IMR-90 (cell line): ENCODE data around the gene TTLL4. TPM values are rescaled to one million over a fixed set of nuclear protein-coding genes. Genes with fewer than 3 reads are reported as not detected.

Experiments used
- ATAC-seq: fragments of 200-7000 bp; cut with Tn5 transposase; 2 replicates; pipeline ENCODE4 v1.9.1; 2020; ENCODE audit warnings: low read depth, mild to moderate bottlenecking, moderate library complexity
- BruUV-seq: library from RNA; stranded (reverse); fragments of 400-500 nt; replicated peaks from 2 replicates; lab custom pipeline; 2021; lab: Mats Ljungman, UMichigan
- CTCF ChIA-PET: fragments of 300-600 bp; formaldehyde crosslinking; extraction: SDS; loops from one replicate; lab custom pipeline; 2021; ENCODE audit warnings: antibody characterized with exemption; lab: Yijun Ruan, JAX
- POLR2A ChIA-PET: fragments of 300-600 bp; sonication (Branson Sonifier 250); formaldehyde crosslinking; loops from one replicate; lab custom pipeline; 2022; ENCODE audit warnings: antibody characterized with exemption; ENCODE audit not compliant: unreplicated experiment; lab: Charles Lee
- DNase-seq: peaks from one replicate; pipeline ENCODE4 v3.0.0; 2013
- H2AFZ ChIP-seq: replicated peaks from 2 replicates; pipeline ENCODE3; 2013; ENCODE audit warnings: low read length, mild to moderate bottlenecking; ENCODE audit not compliant: poor library complexity
- H2AK5ac ChIP-seq: 2 replicates; pipeline ENCODE4 v1.6.1; 2013; ENCODE audit warnings: low read depth, low read length, inconsistent platforms
- H2AK9ac ChIP-seq: replicated peaks from 2 replicates; pipeline ENCODE3; 2013; ENCODE audit warnings: mild to moderate bottlenecking, low read depth, low read length, moderate library complexity; ENCODE audit not compliant: poor library complexity
- H2BK120ac ChIP-seq: 2 replicates; pipeline ENCODE4 v1.6.1; 2013; ENCODE audit warnings: low read depth, low read length, inconsistent platforms
- H2BK15ac ChIP-seq: 3 replicates; pipeline ENCODE4 v1.6.1; 2013; ENCODE audit warnings: low read depth, low read length, inconsistent platforms
- H2BK20ac ChIP-seq: 2 replicates; pipeline ENCODE4 v1.6.1; 2013; ENCODE audit warnings: low read depth, mild to moderate bottlenecking, inconsistent platforms, low read length, moderate library complexity
- H2BK5ac ChIP-seq: 2 replicates; pipeline ENCODE4 v1.6.1; 2013; ENCODE audit warnings: mild to moderate bottlenecking, low read depth, low read length, inconsistent platforms; ENCODE audit not compliant: poor library complexity, severe bottlenecking
- H3K14ac ChIP-seq: replicated peaks from 2 replicates; pipeline ENCODE4 v1.6.1; 2013; ENCODE audit warnings: low read depth, low read length, inconsistent platforms
- H3K18ac ChIP-seq: 2 replicates; pipeline ENCODE4 v1.6.1; 2013; ENCODE audit warnings: low read depth, low read length, control low read depth
- H3K23ac ChIP-seq: 2 replicates; pipeline ENCODE4 v1.6.1; 2013; ENCODE audit warnings: low read depth, low read length, inconsistent platforms
- H3K27ac ChIP-seq: 2 replicates; pipeline ENCODE4 v1.5.1; 2013; ENCODE audit warnings: mild to moderate bottlenecking, control low read depth, low read length; ENCODE audit not compliant: insufficient read depth
- H3K27me3 ChIP-seq: 2 replicates; pipeline ENCODE4 v1.6.1; 2013; ENCODE audit warnings: low read length; ENCODE audit not compliant: control insufficient read depth, insufficient read depth
- H3K36me3 ChIP-seq: 2 replicates; pipeline ENCODE4 v1.6.1; 2013; ENCODE audit warnings: low read length, mixed read lengths; ENCODE audit not compliant: control insufficient read depth, insufficient read depth
- H3K4ac ChIP-seq: 2 replicates; pipeline ENCODE4 v1.6.1; 2013; ENCODE audit warnings: low read depth, low read length, inconsistent platforms
- H3K4me1 ChIP-seq: 2 replicates; pipeline ENCODE4 v1.6.1; 2013; ENCODE audit warnings: low read length, mixed read lengths; ENCODE audit not compliant: control insufficient read depth, insufficient read depth
- H3K4me2 ChIP-seq: 2 replicates; pipeline ENCODE4 v1.6.1; 2013; ENCODE audit warnings: low read depth, mild to moderate bottlenecking, control low read depth, low read length, moderate library complexity
- H3K4me3 ChIP-seq: 2 replicates; pipeline ENCODE4 v1.5.1; 2013; ENCODE audit warnings: low read depth, mild to moderate bottlenecking, control low read depth, low read length, moderate library complexity; ENCODE audit not compliant: insufficient read depth
- H3K56ac ChIP-seq: 2 replicates; pipeline ENCODE4 v1.6.1; 2013; ENCODE audit warnings: low read length, inconsistent platforms; ENCODE audit not compliant: insufficient read depth; ENCODE audit errors: extremely low read depth
- H3K79me1 ChIP-seq, 2 experiments: 2 replicates each; pipeline ENCODE4 v1.6.1; 2013; ENCODE audit warnings: low read length in 2 of 2, inconsistent platforms in 1 of 2, low read depth in 1 of 2
- H3K9ac ChIP-seq: 2 replicates; pipeline ENCODE4 v1.6.1; 2013; ENCODE audit warnings: low read depth, low read length, control low read depth
- H3K9me1 ChIP-seq: 2 replicates; pipeline ENCODE4 v1.6.1; 2013; ENCODE audit warnings: low read length, inconsistent platforms; ENCODE audit not compliant: insufficient read depth
- H3K9me3 ChIP-seq: 2 replicates; pipeline ENCODE4 v1.6.1; 2013; ENCODE audit warnings: low read length; ENCODE audit not compliant: control insufficient read depth, insufficient read depth
- H4K20me1 ChIP-seq: 2 replicates; pipeline ENCODE4 v1.6.1; 2013; ENCODE audit warnings: low read length, inconsistent platforms; ENCODE audit not compliant: insufficient read depth
- H4K5ac ChIP-seq: 2 replicates; pipeline ENCODE4 v1.6.1; 2013; ENCODE audit warnings: mild to moderate bottlenecking, low read depth, low read length, control low read depth
- H4K8ac ChIP-seq, 2 experiments: 2 replicates each; pipeline ENCODE4 v1.6.1; 2013; ENCODE audit warnings: low read depth in 2 of 2, low read length in 2 of 2, control low read depth in 1 of 2, inconsistent platforms in 1 of 2
- H4K91ac ChIP-seq: 2 replicates; pipeline ENCODE4 v1.6.1; 2013; ENCODE audit warnings: low read depth, low read length, inconsistent platforms; ENCODE audit not compliant: insufficient read depth
- CHD1 ChIP-seq: IDR thresholded peaks from 2 replicates; pipeline ENCODE4 v1.6.1; 2012; ENCODE audit warnings: low read depth, low read length, improper control_type of control experiment
- MAFK ChIP-seq: IDR thresholded peaks from 2 replicates; pipeline ENCODE4 v1.6.1; 2012; ENCODE audit warnings: low read depth, low read length, improper control_type of control experiment
- MXI1 ChIP-seq: IDR thresholded peaks from 2 replicates; pipeline ENCODE4 v1.6.1; 2012; ENCODE audit warnings: low read depth, mild to moderate bottlenecking, low read length, moderate library complexity, borderline replicate concordance
- NFE2L2 ChIP-seq: fragments of 150-350 bp; IDR thresholded peaks from 2 replicates; pipeline ENCODE4 v1.6.1; 2016; ENCODE audit warnings: low read depth, mild to moderate bottlenecking, low read length
- RAD21 ChIP-seq: IDR thresholded peaks from 2 replicates; pipeline ENCODE4 v1.6.1; 2012; ENCODE audit warnings: low read length, improper control_type of control experiment
- RCOR1 ChIP-seq: IDR thresholded peaks from 2 replicates; pipeline ENCODE4 v1.6.1; 2012; ENCODE audit warnings: mild to moderate bottlenecking, low read length, improper control_type of control experiment; ENCODE audit not compliant: insufficient replicate concordance
- RFX5 ChIP-seq: IDR thresholded peaks from 2 replicates; pipeline ENCODE4 v1.8.0; 2012; ENCODE audit warnings: low read depth, mild to moderate bottlenecking, low read length, moderate library complexity
- SMC3 ChIP-seq: fragments of 150-350 bp; IDR thresholded peaks from 2 replicates; pipeline ENCODE4 v1.6.1; 2016; ENCODE audit warnings: low read depth, mild to moderate bottlenecking, antibody characterized with exemption, low read length, moderate library complexity
- WGBS, 2 experiments: methylation state at CpG; one replicate each; pipeline versions ENCODE4 v1.1.5 to v1.1.7; 2013; ENCODE audit warnings: missing lambda C conversion rate in 2 of 2; ENCODE audit not compliant: insufficient read length in 1 of 2; ENCODE audit errors: extremely low coverage in 2 of 2; 5-methylcytosine and 5-hydroxymethylcytosine counted together
- dilution Hi-C: fragments of 300-500 bp; cut with HindIII; formaldehyde crosslinking; loops from one replicate; pipeline ENCODE4 v1.14.3; 2018; ENCODE audit warnings: low sequenced_read_pairs; ENCODE audit not compliant: unreplicated experiment
- in situ Hi-C: fragments of 300-500 bp; cut with MboI; formaldehyde crosslinking; loops from 3 replicates; pipeline ENCODE4 v1.14.3; 2019; ENCODE audit warnings: low sequenced_read_pairs, inconsistent platforms, mixed read lengths
- intact Hi-C: fragments of 100-400 bp; cut with micrococcal nuclease; formaldehyde crosslinking; loops from 2 replicates; pipeline ENCODE4 v1.10.0; 2022
- polyA plus RNA-seq, 3 experiments: library from polyadenylated mRNA; depleted of rRNA; stranded (reverse); fragments of >200 nt; gene quantifications; 2 replicates each; pipeline ENCODE4 v1.2.3, GENCODE V29; 2012; ENCODE audit warnings: low replicate concordance in 1 of 3
- total RNA-seq: library from RNA; depleted of rRNA; stranded (reverse); fragments of >200 nt; gene quantifications from 2 replicates; pipeline ENCODE4 v1.2.3, GENCODE V29; 2012
- TF ChIP-seq, protein P1 (sequence below): fragments of 150-350 bp; IDR thresholded peaks from 2 replicates; pipeline ENCODE4 v1.6.1; 2017; ENCODE audit warnings: mild to moderate bottlenecking, antibody characterized with exemption, low read length, low read depth

TTLL4 gene
- total and polyA plus RNA-seq, 2 of the 4 experiments (the other 2 are of a cell fraction): 9.0 to 22.9 TPM

DNA sequence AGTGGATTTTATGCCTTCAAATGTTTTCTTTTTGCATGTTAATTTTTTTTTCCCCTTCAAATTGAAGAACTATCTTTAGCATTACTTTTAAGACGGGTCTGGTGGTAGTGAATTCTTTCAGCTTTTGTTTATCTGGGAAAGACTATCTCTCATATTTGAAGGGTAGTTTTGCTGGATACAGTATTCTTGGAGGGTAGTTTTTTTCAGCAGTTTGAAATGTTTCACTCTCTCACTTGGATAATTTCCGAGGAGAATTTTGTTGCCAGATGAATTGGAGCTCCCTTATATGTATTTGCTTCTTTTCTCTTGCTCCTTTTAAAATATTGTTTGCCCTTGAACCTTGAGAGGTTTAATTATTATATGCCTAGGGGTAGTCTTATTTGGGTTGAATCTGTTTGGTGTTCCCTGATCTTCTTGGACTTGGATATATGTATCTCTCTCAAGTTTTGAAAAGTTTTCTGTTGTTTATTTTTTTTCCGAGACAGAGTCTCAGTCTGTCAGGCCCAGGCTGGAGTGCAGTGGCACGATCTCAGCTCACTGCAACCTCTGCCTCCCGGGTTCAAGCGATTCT lies 15.5 kb downstream of the TTLL4 start:
- H3K36me3 ChIP-seq: peaks cover 3% of the 10 kb centered on the region; the same call in 1 of the 2 replicates
- no peak overlapping the region for H4K8ac ChIP-seq
- no peak overlapping the region for H3K14ac ChIP-seq
- ATAC-seq: no peak
- H3K4ac ChIP-seq: no peak overlapping the region
- TF ChIP-seq CHD1: no peak
- TF ChIP-seq NFE2L2: no peak
- TF ChIP-seq MAFK: no peak
- no peak for TF ChIP-seq RFX5
- no peak for TF ChIP-seq RCOR1
- TF ChIP-seq SMC3: no peak
- TF ChIP-seq RAD21: no peak
- TF ChIP-seq MXI1: no peak
- TF ChIP-seq, protein P1, sequence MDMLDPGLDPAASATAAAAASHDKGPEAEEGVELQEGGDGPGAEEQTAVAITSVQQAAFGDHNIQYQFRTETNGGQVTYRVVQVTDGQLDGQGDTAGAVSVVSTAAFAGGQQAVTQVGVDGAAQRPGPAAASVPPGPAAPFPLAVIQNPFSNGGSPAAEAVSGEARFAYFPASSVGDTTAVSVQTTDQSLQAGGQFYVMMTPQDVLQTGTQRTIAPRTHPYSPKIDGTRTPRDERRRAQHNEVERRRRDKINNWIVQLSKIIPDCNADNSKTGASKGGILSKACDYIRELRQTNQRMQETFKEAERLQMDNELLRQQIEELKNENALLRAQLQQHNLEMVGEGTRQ: no peak
- no peak overlapping the region for H2BK120ac ChIP-seq
- H4K91ac ChIP-seq: no peak overlapping the region
- no peak overlapping the region for H4K5ac ChIP-seq
- H2AFZ ChIP-seq: no peak overlapping the region
- no TSS peak for BruUV-seq
- H2BK5ac ChIP-seq: no peak overlapping the region
- POLR2A ChIA-PET: no interaction called here
- no peak overlapping the region for H2AK5ac ChIP-seq
- no peak overlapping the region for H2AK9ac ChIP-seq
- H3K27ac ChIP-seq: no peak overlapping the region
- WGBS, 2 experiments: no CpG with 5 or more reads among the region's 6 CpGs
- no peaks in the 10 kb centered on the region for H3K9me1 ChIP-seq
- H2BK15ac ChIP-seq: no peak overlapping the region
- H3K9ac ChIP-seq: no peak overlapping the region
- no peaks in the 10 kb centered on the region for H4K20me1 ChIP-seq
- no peak overlapping the region for H3K23ac ChIP-seq
- intact Hi-C loops (no loop called here), dilution Hi-C loops (no loop called here), in situ Hi-C loops (no loop called here)
- H3K9me3 ChIP-seq: peaks cover 5% of the 10 kb centered on the region
- no peak overlapping the region for H3K4me3 ChIP-seq
- H3K4me2 ChIP-seq: no peak overlapping the region
- no peak overlapping the region for H3K56ac ChIP-seq
- no peak for DNase-seq
- no peak overlapping the region for H2BK20ac ChIP-seq
- H3K79me1 ChIP-seq: peaks cover 29 to 58% of the 10 kb centered on the region in 2 experiments
- peaks cover 9% of the 10 kb centered on the region for H3K4me1 ChIP-seq
- no peak overlapping the region for H3K18ac ChIP-seq
- no peaks in the 10 kb centered on the region for H3K27me3 ChIP-seq
- CTCF ChIA-PET: interaction anchor here (0.7 kb wide), 1 partner anchor 127 kb away, joined by 3 read pairs; no protein-coding TSS in a partner anchor
